AG09319 (cell line): ENCODE results near the gene AZIN2.
"Not testable (repeated sequence)": the region's sequence is repeated elsewhere in the genome, so short reads cannot be mapped to it uniquely, and the experiment has no call there.

ENCODE experiments used
- DNase-seq: peaks from one replicate; pipeline ENCODE4 v3.0.0-alpha.2; 2010; ENCODE audit warnings: low read depth; ENCODE audit errors: extremely low read depth
- TF ChIP-seq, protein P1 (sequence below): IDR thresholded peaks from 2 replicates; pipeline ENCODE4 v1.5.1; 2011; ENCODE audit warnings: low read depth, mild to moderate bottlenecking, inconsistent platforms, low read length, moderate library complexity

Gene AZIN2

DNA sequence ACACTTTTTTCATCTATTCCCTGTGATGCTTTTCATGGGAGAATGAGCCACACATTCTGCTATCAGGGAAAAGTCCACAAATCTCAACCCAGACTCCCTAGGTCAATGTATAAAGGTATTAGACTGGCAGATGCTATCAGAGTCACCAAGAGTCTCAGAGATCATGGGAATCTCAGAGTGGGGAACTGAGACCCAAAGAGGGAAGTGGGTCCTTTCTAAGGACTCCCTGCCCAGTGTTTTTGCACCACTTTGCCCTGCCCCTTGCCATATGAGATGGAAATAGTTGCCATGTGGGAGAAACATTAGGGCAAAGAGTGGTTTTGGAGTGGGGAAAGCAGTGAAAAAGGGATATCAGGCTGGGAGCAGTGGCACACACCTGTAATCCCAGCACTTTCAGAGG, 19.1 kb upstream of the AZIN2 start:
- TF ChIP-seq, protein P1, sequence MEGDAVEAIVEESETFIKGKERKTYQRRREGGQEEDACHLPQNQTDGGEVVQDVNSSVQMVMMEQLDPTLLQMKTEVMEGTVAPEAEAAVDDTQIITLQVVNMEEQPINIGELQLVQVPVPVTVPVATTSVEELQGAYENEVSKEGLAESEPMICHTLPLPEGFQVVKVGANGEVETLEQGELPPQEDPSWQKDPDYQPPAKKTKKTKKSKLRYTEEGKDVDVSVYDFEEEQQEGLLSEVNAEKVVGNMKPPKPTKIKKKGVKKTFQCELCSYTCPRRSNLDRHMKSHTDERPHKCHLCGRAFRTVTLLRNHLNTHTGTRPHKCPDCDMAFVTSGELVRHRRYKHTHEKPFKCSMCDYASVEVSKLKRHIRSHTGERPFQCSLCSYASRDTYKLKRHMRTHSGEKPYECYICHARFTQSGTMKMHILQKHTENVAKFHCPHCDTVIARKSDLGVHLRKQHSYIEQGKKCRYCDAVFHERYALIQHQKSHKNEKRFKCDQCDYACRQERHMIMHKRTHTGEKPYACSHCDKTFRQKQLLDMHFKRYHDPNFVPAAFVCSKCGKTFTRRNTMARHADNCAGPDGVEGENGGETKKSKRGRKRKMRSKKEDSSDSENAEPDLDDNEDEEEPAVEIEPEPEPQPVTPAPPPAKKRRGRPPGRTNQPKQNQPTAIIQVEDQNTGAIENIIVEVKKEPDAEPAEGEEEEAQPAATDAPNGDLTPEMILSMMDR = no peak
- no peak for DNase-seq

DNA sequence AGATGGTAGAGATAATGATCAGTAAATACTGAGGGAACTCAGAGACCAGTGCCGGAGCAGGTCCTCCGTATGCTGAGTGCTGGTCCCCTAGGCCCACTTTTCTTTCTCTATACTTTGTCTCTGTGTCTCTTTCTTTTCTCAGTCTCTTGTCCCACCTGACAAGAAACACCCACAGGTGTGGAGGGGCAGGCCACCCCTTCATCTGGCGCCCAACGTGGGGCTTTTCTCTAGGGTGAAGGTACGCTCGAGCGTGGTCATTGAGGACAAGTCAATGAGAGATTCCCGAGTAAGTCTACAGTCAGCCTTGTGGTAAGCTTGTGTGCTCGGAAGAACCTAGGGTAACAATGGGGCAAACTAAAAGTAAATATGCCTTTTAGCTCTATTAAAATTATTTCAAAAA, 16.7 kb upstream of the AZIN2 start:
- not testable (repeated sequence) for DNase-seq

DNA sequence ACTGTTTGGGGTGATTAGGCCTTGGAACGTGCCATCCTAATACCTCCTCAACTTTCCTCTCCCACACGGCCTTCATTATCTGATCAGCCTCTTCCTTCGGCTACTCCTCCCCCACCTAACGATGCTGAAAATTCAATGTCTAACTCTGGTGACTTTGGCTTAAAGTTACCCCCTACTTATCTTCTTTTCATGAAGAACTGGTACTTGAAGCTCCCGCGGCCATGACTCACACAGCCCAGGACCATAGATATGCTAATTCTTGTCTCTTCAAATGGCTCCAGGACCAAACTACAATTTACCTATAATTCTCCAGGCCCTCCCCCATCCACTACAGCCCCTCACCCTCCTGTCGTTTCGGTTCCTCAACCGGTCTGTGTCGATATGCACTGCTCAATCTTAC, 15.7 kb upstream of the AZIN2 start:
- TF ChIP-seq, protein P1 = no peak
- no peak for DNase-seq

DNA sequence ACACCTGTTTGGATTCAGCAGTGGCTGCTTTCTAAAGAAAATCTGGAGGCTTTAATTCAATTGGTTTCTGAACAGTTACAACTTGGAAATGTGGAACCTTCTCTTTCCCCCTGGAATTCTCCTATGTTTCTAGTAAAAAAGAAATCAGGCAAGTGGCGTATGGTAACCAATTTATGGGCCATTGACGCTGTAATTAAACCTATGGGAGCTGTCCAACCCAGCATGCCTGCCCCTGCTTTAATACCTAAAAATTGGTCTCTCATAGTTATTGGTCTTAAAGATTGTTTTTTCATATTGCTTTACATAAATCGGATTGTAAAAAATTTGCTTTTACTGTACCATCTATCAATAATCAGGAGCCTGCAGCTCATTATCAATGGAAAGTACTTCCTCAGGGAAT, 14.5 kb upstream of the AZIN2 start:
- not testable (repeated sequence) for DNase-seq

DNA sequence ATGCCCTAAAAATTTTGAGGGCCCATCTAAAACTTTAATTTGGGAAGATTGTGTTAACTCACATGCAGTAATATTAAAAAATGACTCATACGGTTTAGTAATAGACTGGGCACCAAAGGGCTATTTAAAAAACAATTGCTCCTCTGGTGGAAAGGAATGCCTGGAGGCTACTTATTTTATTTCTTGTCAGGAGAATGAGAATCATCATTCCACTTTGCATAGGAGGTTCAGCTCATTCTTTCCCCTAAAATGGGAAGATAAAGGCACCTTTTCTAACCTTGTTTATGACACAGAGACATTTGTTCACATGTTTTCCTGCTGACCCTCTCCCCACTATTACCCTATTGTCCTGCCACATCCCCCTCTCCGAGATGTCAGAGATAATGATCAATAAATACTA, 12.8 kb upstream of the AZIN2 start:
- not testable (repeated sequence) for DNase-seq

DNA sequence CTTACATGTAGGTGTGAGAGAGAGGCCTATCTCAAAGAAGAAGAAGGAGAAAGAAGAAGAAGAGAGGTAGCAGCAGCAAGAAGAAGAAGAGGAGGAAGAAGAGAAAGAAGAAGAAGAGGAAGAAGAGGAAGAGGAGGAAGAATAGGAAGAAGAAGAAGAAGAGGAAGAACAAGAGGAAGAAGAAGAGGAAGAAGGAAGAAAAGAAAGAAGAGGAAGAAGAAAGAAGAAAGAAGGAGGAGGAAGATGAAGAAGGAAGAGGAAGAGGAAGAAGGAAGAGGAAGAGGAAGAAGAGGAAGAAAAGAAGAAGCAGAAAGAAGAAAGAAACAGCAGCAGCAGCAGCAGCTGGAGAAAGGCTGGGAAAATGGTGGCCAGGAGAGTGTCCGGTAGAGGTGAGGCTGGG, 10.3 kb upstream of the AZIN2 start:
- DNase-seq = no peak
- TF ChIP-seq, protein P1 = no peak

DNA sequence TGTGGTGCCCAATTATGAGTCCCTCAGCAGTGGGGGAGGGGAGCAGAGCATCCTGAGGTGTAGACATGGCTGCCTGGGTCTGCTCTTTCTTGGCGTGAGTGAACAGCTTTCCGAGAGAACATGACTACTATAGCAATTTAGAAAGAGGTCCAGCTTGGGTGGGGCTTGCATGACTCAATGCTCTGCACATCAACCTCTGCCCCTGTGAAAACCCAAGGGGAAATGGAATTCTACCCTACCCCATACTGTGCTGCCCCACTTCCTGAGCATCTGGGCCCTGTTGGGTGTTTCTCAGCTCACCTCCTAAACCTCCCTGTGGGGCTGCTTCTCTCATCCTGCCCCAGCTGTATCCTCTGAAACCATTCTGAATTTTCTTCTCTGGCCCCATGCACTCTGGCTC, 8.2 kb upstream of the AZIN2 start:
- DNase-seq = no peak
- TF ChIP-seq, protein P1 = no peak

DNA sequence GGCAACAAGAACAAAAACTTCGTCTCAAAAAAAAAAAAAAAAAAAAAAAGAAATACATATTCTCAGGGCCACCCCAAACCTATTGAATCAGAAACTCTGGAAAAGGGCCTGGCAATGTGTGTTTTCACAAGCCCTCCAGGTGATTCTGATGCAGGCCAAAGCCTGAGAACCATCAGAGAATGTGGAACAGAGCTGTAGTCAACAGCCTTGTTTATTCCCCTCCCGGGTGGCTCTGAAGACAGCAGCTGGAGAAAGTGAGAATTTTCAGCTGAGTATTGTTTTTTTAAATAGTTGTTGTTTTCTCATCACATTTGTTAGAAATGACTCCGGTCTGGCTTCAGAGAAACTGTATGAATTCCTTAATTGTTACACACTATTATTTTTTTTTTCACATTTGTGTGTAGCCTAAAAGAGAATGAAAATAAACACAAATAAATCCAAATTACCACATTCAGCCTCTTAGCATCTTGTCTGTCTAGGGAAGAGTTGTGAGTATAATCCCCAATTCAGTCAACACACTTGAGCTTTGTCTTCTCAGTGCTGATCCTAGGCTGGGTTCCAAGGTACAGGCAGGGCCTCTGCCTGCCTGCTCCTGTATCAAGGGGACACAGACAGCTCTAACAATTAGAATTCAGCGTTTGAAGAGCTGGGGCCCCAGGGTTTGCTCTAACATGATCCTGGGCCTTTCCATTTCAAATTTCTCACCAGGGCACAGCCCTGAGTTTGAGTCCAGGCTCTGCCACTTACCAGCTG, 6.6 kb upstream of the AZIN2 start:
- TF ChIP-seq, protein P1 = no peak
- DNase-seq = no peak

DNA sequence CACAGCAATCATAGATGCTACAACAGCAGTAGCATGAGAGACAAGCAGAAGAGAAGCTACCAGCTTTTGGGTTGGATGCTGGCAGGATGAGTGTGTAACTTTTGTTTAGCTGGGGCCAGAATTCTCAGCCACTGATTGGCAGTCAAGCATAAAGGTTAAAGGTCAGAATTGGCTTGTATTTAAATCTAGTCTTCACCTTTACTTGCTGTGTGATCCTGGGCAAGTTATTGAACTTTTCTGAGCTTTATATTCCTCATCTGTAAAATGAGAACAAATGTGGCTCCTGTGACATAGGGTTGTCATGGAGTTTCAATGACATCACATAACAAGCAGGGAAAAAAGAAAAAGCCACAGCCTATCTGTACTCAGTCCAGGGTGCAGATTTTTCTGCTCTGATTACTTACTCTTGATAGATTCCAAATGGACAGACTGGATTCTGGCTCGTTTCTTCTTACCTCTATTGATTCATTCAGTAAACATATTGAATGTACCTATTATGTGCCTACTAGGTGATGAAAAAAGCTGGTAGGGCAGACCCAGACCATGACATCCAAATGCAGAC, 2.8 kb upstream of the AZIN2 start:
- TF ChIP-seq, protein P1 = no peak
- no peak for DNase-seq
